Activated CD4-positive, alpha-beta T cell treated with anti-CD3 and anti-CD28 coated beads, Interleukin-2, amount 50 U/mL, for 16 hours (primary cell): ENCODE results near the gene TMEM151B.
A peak's percentile ranks its signal among the peaks of the same experiment; 100 is the strongest.

Source experiments
- DNase-seq: peaks from one replicate; pipeline ENCODE4 v3.0.0-alpha.2; 2020

Gene TMEM151B

GRCh38 chr6:44233567-44234100, 36.6 kb upstream of the TMEM151B start:
- no peak for DNase-seq

- DNase-seq: no peak
These were observed 35.9 kb upstream of the TMEM151B start for GRCh38 chr6:44234101-44235025.

GRCh38 chr6:44235269-44235668, 35.0 kb upstream of the TMEM151B start:
- DNase-seq: no peak

GRCh38 chr6:44235891-44236516, 34.2 kb upstream of the TMEM151B start:
- no peak for DNase-seq

GRCh38 chr6:44237021-44237812, 33.0 kb upstream of the TMEM151B start:
- peak; percentile 86 for DNase-seq

GRCh38 chr6:44237813-44238433, 32.3 kb upstream of the TMEM151B start:
- peak; percentile 76 for DNase-seq

GRCh38 chr6:44238687-44239350, 31.4 kb upstream of the TMEM151B start:
- no peak for DNase-seq

- DNase-seq: no peak
These were observed 26.9 kb upstream of the TMEM151B start for GRCh38 chr6:44243345-44243744.

GRCh38 chr6:44245391-44245911, 24.8 kb upstream of the TMEM151B start:
- DNase-seq: no peak

- peak; percentile 87 for DNase-seq
These were observed 24.2 kb upstream of the TMEM151B start for GRCh38 chr6:44245912-44246662.

GRCh38 chr6:44246663-44247337, 23.4 kb upstream of the TMEM151B start, which contains the start of gene HSP90AB1:
Gene HSP90AB1 (plus strand): TSS chr6:44247101. CDS start chr6:44248630, 1,529 bp downstream.
- peak; percentile 99 for DNase-seq

GRCh38 chr6:44247338-44248302, 22.6 kb upstream of the TMEM151B start:
- DNase-seq: peak; percentile 85

GRCh38 chr6:44248579-44248978, 21.7 kb upstream of the TMEM151B start:
- DNase-seq: no peak

GRCh38 chr6:44249082-44249748, 21.0 kb upstream of the TMEM151B start:
- no peak for DNase-seq

- no peak for DNase-seq
These were observed 20.1 kb upstream of the TMEM151B start for GRCh38 chr6:44250067-44250717.

- DNase-seq: no peak
These were observed 19.5 kb upstream of the TMEM151B start for GRCh38 chr6:44250718-44251123.

- no peak for DNase-seq
These were observed 18.4 kb upstream of the TMEM151B start for GRCh38 chr6:44251576-44252524.
